Epithelial cell of proximal tubule (primary cell): ENCODE results near the gene CCDC89. TPM values are rescaled to one million over a fixed set of nuclear protein-coding genes. Genes with fewer than 3 reads are reported as not detected.

Experiments used
- DNase-seq: peaks from one replicate; pipeline ENCODE4 v3.0.0-alpha.2; 2011; ENCODE audit warnings: low read depth
- H3K4me3 ChIP-seq: 2 replicates; pipeline ENCODE4 v1.5.1; 2011; ENCODE audit warnings: low read depth, mild to moderate bottlenecking, low read length
- CTCF ChIP-seq: conservative IDR thresholded peaks from 2 replicates; pipeline ENCODE4 v1.5.1; 2012; ENCODE audit warnings: low read depth, mild to moderate bottlenecking, low read length
- total RNA-seq: library from RNA; depleted of rRNA; stranded (reverse); fragments of >200 nt; gene quantifications from 2 replicates; pipeline ENCODE4 v1.2.3, GENCODE V29; 2015

Gene CCDC89
- total RNA-seq: 0.51 TPM in 1 of 2 replicates, not detected in the other

GRCh38 chr11:85685820-85686459 is at the start of gene CCDC89:
Gene CCDC89, minus strand, starts transcription at chr11:85686195. Its CDS starts 65 bp downstream, at chr11:85686130.
- H3K4me3 ChIP-seq: peak within 1 kb of the TSS; percentile 56
- DNase-seq: peak; percentile 93
- no peak for TF ChIP-seq CTCF

- TF ChIP-seq CTCF: no peak
- H3K4me3 ChIP-seq: no peak overlapping the region
- DNase-seq: no peak
Observed at GRCh38 chr11:85732965-85733364, 47.0 kb upstream of the CCDC89 start.

- DNase-seq: no peak
- TF ChIP-seq CTCF: no peak
- H3K4me3 ChIP-seq: no peak overlapping the region
Observed at GRCh38 chr11:85726381-85726780, 40.4 kb upstream of the CCDC89 start.

GRCh38 chr11:85725510-85726258 is 39.7 kb upstream of the CCDC89 start:
- H3K4me3 ChIP-seq: no peak overlapping the region
- DNase-seq: peak; percentile 84
- no peak for TF ChIP-seq CTCF

- H3K4me3 ChIP-seq: no peak overlapping the region
- DNase-seq: no peak
- no peak for TF ChIP-seq CTCF
Observed at GRCh38 chr11:85724748-85725465, 38.9 kb upstream of the CCDC89 start.

- H3K4me3 ChIP-seq: no peak overlapping the region
- DNase-seq: no peak
- no peak for TF ChIP-seq CTCF
Observed at GRCh38 chr11:85723088-85723487, 37.1 kb upstream of the CCDC89 start.
